NCI-H345 treated with DMSO at 0.1 percent for 48 hours (cell line): ENCODE measurements around the gene GPR119.
A peak's percentile ranks its signal among the peaks of the same experiment; 100 is the strongest.
"Not testable (repeated sequence)": the region's sequence is repeated elsewhere in the genome, so short reads cannot be mapped to it uniquely, and the experiment has no call there.

Experiments
- DNase-seq: peaks from one replicate; lab custom pipeline; 2025; ENCODE audit not compliant: unreplicated experiment; lab: John Stamatoyannopoulos, UW

The GPR119 gene

DNA sequence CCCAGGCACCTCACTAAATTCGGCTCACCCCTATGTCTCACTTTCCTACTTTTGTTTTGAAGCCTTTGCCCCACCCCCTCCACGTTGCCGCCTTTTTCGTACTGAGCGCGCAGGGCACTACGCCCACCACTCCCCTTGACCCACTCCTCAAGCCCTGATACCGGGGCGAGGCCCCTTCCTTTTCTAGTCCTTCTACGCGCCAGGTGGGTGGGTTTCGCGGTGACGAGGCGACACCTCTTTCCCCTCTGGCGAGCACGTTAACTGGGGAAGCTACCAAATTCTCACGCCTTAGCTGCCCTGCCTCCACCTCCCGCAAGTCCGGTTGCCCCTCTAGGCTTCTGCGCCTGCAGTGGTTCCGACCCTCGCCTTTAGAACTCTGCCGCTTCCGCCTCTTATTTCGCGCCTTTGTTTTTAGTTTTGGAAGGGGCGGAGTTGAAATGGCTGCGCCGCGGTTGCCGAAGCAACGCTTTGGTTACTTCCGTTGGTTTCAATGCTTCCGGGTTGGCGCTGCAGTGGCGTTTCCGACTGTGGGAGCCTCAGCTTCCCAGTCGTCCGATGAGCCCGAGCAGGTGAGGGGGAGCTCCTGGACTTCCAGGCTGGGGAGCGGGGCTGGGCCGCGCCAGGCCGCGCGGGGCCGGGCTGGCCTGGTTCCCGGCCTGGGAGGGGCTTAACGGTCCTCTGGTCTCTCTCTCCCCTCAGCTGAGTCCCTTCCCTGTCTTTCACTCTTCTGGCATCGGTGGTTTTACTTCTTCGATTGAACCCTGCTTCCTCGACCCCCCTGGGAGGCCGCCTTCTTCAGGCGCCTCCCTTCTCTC lies 45.9 kb downstream of the GPR119 start, which contains the start of gene SLC25A14:
SLC25A14 (plus strand) TSS at position 512 of the 815 bp plus-strand sequence. CDS start 360 bp downstream, outside the sequence.
- DNase-seq: peak; percentile 45

DNA sequence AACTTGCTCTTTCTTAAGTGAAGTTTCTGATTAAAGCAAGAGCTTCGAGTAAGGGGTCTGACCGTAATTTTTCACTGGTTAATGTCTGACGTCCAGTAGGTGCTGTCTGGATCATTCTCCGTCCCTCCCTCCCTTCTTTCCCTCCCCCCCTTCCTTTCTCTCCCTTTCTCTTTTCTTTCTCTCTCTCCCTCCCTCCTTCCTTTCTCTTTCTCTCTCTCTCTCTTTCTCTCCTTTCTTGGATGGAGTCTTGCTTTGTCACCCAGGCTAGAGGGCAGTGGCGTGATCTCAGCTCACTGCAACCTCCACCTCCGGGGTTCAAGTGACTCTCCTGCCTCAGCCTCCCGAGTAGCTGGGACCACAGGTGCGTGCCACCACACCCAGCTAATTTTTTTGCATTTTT lies 46.6 kb downstream of the GPR119 start:
- not testable (repeated sequence) for DNase-seq

GRCh38 chrX:130336531-130336930 lies 48.9 kb downstream of the GPR119 start:
- DNase-seq: no peak
